HepG2 (cell line): ENCODE measurements around the gene TBC1D12. TPM values are rescaled to one million over a fixed set of nuclear protein-coding genes. Genes with fewer than 3 reads are reported as not detected.

Source experiments
- ATAC-seq: fragments of 200-7000 bp; cut with Tn5 transposase; 3 replicates; pipeline ENCODE4 v1.9.1; 2020; ENCODE audit warnings: mild to moderate bottlenecking, moderate library complexity
- BruUV-seq: library from RNA; stranded (reverse); fragments of 400-500 nt; replicated peaks from 2 replicates; lab custom pipeline; 2021; lab: Mats Ljungman, UMichigan
- CTCF ChIA-PET: fragments of 300-600 bp; formaldehyde crosslinking; extraction: SDS; loops from one replicate; lab custom pipeline; 2021; ENCODE audit warnings: low total read pairs, inconsistent platforms, low intra/inter-chr PET ratio; lab: Yijun Ruan, JAX
- POLR2A ChIA-PET: fragments of 350-600 bp; sonication (Branson Sonifier 250); formaldehyde crosslinking; loops from one replicate; lab custom pipeline; 2020; ENCODE audit warnings: antibody characterized with exemption, inconsistent platforms; lab: Yijun Ruan, JAX
- DNase-seq: peaks from one replicate; pipeline ENCODE4 v3.0.0-alpha.2; 2015; ENCODE audit warnings: low spot score
- FAIRE-seq: peaks from 3 replicates; lab custom pipeline; 2011; peaks lifted over from hg19 to GRCh38; lab: Jason Lieb, UNC
- H2AFZ ChIP-seq: one replicate; pipeline ENCODE4 v1.6.1; 2011; ENCODE audit warnings: low read length, inconsistent platforms
- H3K27ac ChIP-seq: fragments of 300-600 bp; 3 replicates; pipeline ENCODE4 v1.8.0; 2011; ENCODE audit warnings: mixed run types, mild to moderate bottlenecking, mixed read lengths, low read length, inconsistent platforms; ENCODE audit not compliant: insufficient read depth; ENCODE audit errors: extremely low read length
- H3K27me3 ChIP-seq, 2 experiments: fragments of 200-600 bp in 1 of 2; 2 replicates in 1 of 2; 3 replicates in 1 of 2; pipeline versions ENCODE4 v1.6.0 to v1.8.0; 2011; ENCODE audit warnings: low read length in 2 of 2, mild to moderate bottlenecking in 2 of 2, moderate library complexity in 2 of 2, inconsistent platforms in 1 of 2; ENCODE audit not compliant: insufficient read depth in 2 of 2, control insufficient read depth in 1 of 2
- H3K36me3 ChIP-seq, 2 experiments: fragments of 200-600 bp in 1 of 2; replicated peaks in 1 of 2; 2 replicates in 1 of 2; 3 replicates in 1 of 2; pipeline versions ENCODE4 v1.5.1 to v1.8.0; 2011; ENCODE audit warnings: low read length in 2 of 2, inconsistent platforms in 1 of 2; ENCODE audit not compliant: insufficient read depth in 2 of 2, control insufficient read depth in 1 of 2
- H3K4me1 ChIP-seq: 2 replicates; pipeline ENCODE4 v1.5.1; 2012; ENCODE audit warnings: low read length, inconsistent platforms; ENCODE audit not compliant: insufficient read depth
- H3K4me2 ChIP-seq: 2 replicates; pipeline ENCODE4 v1.6.0; 2011; ENCODE audit warnings: low read depth, low read length, inconsistent platforms
- H3K4me3 ChIP-seq, 3 experiments: fragments of 200-600 bp in 1 of 3; sonication (generic), shearing (Covaris generic) in 1 of 3; replicated peaks in 1 of 3; 2 replicates each; pipeline ENCODE4 v1.5.1; 2011 to 2016; ENCODE audit warnings: low read length in 3 of 3, inconsistent platforms in 2 of 3, low read depth in 2 of 3, mild to moderate bottlenecking in 2 of 3, control low read depth in 1 of 3, mixed read lengths in 1 of 3; ENCODE audit not compliant: insufficient read depth in 1 of 3
- H3K79me2 ChIP-seq: one replicate; pipeline ENCODE4 v1.6.1; 2011; ENCODE audit warnings: low read length, inconsistent platforms; ENCODE audit not compliant: insufficient read depth
- H3K9ac ChIP-seq: 2 replicates; pipeline ENCODE4 v1.6.0; 2011; ENCODE audit warnings: mild to moderate bottlenecking, low read depth, low read length, inconsistent platforms; ENCODE audit not compliant: insufficient read depth
- H3K9me3 ChIP-seq: 2 replicates; pipeline ENCODE4 v1.5.1; 2012; ENCODE audit warnings: mild to moderate bottlenecking, low read length
- H4K20me1 ChIP-seq: 2 replicates; pipeline ENCODE4 v1.6.0; 2011; ENCODE audit warnings: inconsistent platforms, mild to moderate bottlenecking, low read length, moderate library complexity; ENCODE audit not compliant: insufficient read depth
- CENPX ChIP-seq: sonication (generic); formaldehyde crosslinking; IDR thresholded peaks from 2 replicates; pipeline ENCODE4 v1.9.0; 2021; ENCODE audit warnings: mild to moderate bottlenecking, missing genetic modification reagents, moderate library complexity
- REST ChIP-seq, 2 experiments: IDR thresholded peaks; 2 replicates each; pipeline ENCODE4 v1.6.1; 2011 to 2012; ENCODE audit warnings: low read length in 2 of 2, borderline replicate concordance in 1 of 2, low read depth in 1 of 2, mild to moderate bottlenecking in 1 of 2, moderate library complexity in 1 of 2
- TOE1 ChIP-seq: sonication (generic); formaldehyde crosslinking; IDR thresholded peaks from 2 replicates; pipeline ENCODE4 v1.4.0; 2020; ENCODE audit warnings: mild to moderate bottlenecking, missing genetic modification reagents
- ZNF121 ChIP-seq: sonication (generic); formaldehyde crosslinking; IDR thresholded peaks from 2 replicates; pipeline ENCODE4 v1.5.0; 2020; ENCODE audit warnings: mild to moderate bottlenecking, missing genetic modification reagents
- ZNF274 ChIP-seq: sonication (generic); formaldehyde crosslinking; IDR thresholded peaks from 2 replicates; pipeline ENCODE4 v1.5.1; 2020; ENCODE audit warnings: mild to moderate bottlenecking, missing genetic modification reagents
- ZNF746 ChIP-seq: sonication (generic); formaldehyde crosslinking; IDR thresholded peaks from 2 replicates; pipeline ENCODE4 v1.8.0; 2022; ENCODE audit warnings: mild to moderate bottlenecking, missing genetic modification reagents
- in situ Hi-C: cut with HindIII; loops from 2 replicates; pipeline ENCODE4 v1.10.0; 2017; ENCODE audit warnings: low pct_unique_long_range_greater_than_20kb; ENCODE audit not compliant: extremely low pct_ligation_motif_present
- intact Hi-C: fragments of 100-400 bp; cut with micrococcal nuclease; formaldehyde crosslinking; loops from one replicate; pipeline ENCODE4 v1.10.0; 2022; ENCODE audit not compliant: unreplicated experiment
- polyA plus RNA-seq, 8 experiments: library from polyadenylated mRNA; depleted of rRNA in 3 of 8; stranded (reverse) in 7 of 8; unstranded in 1 of 8; fragments of >200 nt; fragmentation: Illumina TruSeq in 4 of 8; extraction: Trizol in 4 of 8; gene quantifications; 2 replicates each; pipeline versions ENCODE4 v1.2.1 to v1.2.3, GENCODE V29; 2011 to 2016; ENCODE audit warnings: low read depth in 4 of 8, missing spikeins in 1 of 8, mixed read lengths in 1 of 8; ENCODE audit not compliant: insufficient read depth in 1 of 8
- total RNA-seq, 5 experiments: library from RNA; depleted of rRNA; stranded (reverse); fragments of >200 nt; fragmentation: Illumina TruSeq; extraction: Trizol; gene quantifications; 2 replicates each; pipeline ENCODE4 v1.2.3, GENCODE V29; 2016; ENCODE audit warnings: low read depth in 1 of 5
- TF ChIP-seq, protein P1 (sequence below): sonication (generic); formaldehyde crosslinking; IDR thresholded peaks from 2 replicates; pipeline ENCODE4 v1.4.0; 2020; ENCODE audit warnings: mild to moderate bottlenecking, missing genetic modification reagents

The TBC1D12 gene
- total and polyA plus RNA-seq, 2 of the 13 experiments (the other 11 are each of a cell fraction or from before 2014, with no cell fraction given), result 5.7 to 6.2 TPM

DNA sequence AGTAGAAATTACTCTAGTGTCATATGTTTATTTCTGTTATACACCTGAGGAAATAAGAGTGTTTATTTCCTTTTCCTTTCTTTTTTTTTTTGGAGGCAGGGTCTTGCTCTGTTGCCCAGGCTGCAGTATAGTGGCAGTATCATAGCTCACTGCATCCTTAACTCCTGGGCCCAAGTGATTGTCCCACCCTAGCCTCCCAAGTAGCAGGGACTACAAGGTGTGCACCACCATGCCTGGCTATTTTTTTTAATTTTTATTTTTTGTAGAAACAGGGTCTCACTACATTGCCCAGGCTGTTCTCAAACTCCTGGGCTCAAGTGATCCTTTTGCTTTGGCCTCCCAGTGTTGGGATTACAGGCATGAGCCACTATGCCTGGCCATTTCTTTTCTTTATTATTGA lies 37.8 kb downstream of the TBC1D12 start:
- Histone ChIP-seq H3K4me1 (no peaks in the 10 kb centered on the region), H3K4me3 (no peak overlapping the region), H3K9me3 (no peaks in the 10 kb centered on the region), H4K20me1 (no peaks in the 10 kb centered on the region), H3K9ac (no peak overlapping the region), H3K27me3 (no peaks in the 10 kb centered on the region), H3K27ac (no peak overlapping the region), H3K36me3 (no peaks in the 10 kb centered on the region; a peak in 1 of 5 replicates), H3K79me2 (peaks cover 4% of the 10 kb centered on the region), H2AFZ (no peak overlapping the region), H3K4me2 (no peak overlapping the region)
- TF ChIP-seq CENPX (CRISPR knock-in tag) (no peak), REST (IDR thresholded peaks at IDR 0.05; ENCODE audit: borderline replicate concordance in 1 of 2, low read depth in 1 of 2, low read length in 2 of 2) (no peak), ZNF121 (CRISPR knock-in tag) (peak; percentile 39; the same call in 1 of the 2 replicates), TOE1 (CRISPR knock-in tag) (no peak), ZNF274 (CRISPR knock-in tag) (no peak), ZNF746 (no peak)
- TF ChIP-seq, protein P1, sequence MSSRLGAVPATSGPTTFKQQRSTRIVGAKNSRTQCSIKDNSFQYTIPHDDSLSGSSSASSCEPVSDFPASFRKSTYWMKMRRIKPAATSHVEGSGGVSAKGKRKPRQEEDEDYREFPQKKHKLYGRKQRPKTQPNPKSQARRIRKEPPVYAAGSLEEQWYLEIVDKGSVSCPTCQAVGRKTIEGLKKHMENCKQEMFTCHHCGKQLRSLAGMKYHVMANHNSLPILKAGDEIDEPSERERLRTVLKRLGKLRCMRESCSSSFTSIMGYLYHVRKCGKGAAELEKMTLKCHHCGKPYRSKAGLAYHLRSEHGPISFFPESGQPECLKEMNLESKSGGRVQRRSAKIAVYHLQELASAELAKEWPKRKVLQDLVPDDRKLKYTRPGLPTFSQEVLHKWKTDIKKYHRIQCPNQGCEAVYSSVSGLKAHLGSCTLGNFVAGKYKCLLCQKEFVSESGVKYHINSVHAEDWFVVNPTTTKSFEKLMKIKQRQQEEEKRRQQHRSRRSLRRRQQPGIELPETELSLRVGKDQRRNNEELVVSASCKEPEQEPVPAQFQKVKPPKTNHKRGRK (CRISPR knock-in tag), result no peak
- ATAC-seq (no peak), DNase-seq (no peak), FAIRE-seq (no peak)
- no TSS peak for BruUV-seq
- in situ Hi-C loops, result loop anchor here (10.0 to 25.0 kb wide), 2 partner anchors 165 to 528 kb away; no protein-coding TSS in a partner anchor
- intact Hi-C loops, result loop anchor here (5.0 kb wide), 1 partner anchor 38 kb away; the partner anchor contains the start of gene TBC1D12
- POLR2A ChIA-PET, result no interaction called here
- CTCF ChIA-PET, result no interaction called here
